NCI-H2029 (cell line): ENCODE results near the gene PRKN.
A peak's percentile ranks its signal among the peaks of the same experiment; 100 is the strongest.
"Not testable (repeated sequence)": the region's sequence is repeated elsewhere in the genome, so short reads cannot be mapped to it uniquely, and the experiment has no call there.

Experiments
- DNase-seq: peaks from one replicate; lab custom pipeline; 2025; lab: John Stamatoyannopoulos, UW

PRKN gene

DNA sequence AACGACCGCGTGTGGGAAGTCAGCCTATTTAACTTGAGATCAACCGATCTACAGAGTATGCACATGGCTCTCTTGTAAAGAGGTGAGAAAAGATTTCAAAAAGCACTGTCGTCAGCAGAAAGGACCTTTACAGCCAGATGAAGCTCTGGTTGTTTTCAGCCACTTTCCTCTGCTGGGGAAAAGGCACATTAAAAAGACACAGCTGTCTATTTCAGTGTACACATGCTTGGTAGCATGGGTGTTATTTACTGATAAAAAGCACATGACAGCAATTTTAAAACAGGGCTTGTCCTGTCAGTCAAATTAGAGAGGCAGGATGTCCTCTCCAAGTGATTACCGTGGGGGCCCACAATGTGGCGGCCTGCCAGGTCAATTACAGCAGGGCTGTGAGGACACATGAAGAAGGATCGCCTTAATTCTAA, 188.9 kb downstream of the PRKN start:
- peak; percentile 18 for DNase-seq

DNA sequence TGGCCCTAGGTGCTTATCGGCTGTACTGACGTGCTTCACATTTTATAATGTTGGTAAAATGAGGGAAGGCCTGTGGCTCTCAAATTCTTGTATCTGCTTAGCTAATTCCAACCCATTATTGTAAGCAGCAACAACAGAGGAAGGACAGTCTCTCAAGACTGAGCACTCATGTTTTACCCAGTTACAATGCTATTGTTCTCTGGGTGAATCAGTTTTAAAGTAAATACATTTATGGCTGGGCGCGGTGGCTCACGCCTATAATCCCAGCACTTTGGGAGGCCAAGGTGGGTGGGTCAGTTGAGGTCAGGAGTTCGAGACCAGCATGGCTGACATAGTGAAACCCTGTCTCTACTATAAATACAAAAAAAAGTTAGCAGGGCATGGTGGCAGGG, 194.6 kb downstream of the PRKN start:
- no peak for DNase-seq

- DNase-seq = no peak
These were observed 195.1 kb downstream of the PRKN start for GRCh38 chr6:162532283-162533008.

- DNase-seq = not testable (repeated sequence)
These were observed 196.2 kb downstream of the PRKN start for GRCh38 chr6:162531391-162531790.

- DNase-seq = no peak
These were observed 199.0 kb downstream of the PRKN start for GRCh38 chr6:162528538-162528937.

DNA sequence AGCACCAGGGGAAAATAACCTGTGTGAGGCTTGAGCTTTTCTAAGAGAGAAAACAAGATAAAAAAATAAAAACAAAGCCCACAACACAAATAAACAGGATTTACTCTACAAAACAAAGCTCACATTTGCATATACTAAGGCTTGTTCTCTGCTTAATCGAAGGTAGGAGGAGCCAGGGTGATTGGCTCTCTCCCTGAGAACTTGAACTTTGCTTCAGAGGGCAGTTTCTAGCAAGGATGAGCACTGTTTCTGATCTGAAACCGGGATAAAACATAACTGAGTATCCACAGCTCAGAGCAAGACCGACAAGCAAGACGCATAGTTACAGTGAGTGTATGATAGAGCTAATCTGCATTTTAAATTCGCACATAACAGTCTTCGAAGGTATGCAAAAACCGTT, 200.6 kb downstream of the PRKN start:
- DNase-seq = no peak

GRCh38 chr6:162525181-162525580, 202.4 kb downstream of the PRKN start:
- no peak for DNase-seq

DNA sequence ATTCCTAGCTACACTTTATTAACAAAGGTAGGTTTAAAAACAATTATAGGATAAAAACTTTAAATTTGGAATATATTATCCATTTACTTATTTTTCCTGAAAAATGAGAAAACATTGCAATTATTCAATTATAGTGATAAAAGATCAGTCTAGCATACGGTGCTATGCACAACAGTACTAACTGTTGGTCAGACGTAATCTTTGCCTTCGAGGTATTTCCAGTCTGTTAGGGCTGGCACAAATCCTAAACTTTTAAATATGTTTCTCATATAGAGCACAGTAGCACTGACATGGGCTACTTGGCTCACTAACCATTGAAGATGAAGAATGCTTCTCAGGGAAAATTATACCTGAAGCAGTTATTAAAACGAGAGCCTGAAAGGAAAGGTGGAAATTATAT, 214.8 kb downstream of the PRKN start:
- DNase-seq = no peak

DNA sequence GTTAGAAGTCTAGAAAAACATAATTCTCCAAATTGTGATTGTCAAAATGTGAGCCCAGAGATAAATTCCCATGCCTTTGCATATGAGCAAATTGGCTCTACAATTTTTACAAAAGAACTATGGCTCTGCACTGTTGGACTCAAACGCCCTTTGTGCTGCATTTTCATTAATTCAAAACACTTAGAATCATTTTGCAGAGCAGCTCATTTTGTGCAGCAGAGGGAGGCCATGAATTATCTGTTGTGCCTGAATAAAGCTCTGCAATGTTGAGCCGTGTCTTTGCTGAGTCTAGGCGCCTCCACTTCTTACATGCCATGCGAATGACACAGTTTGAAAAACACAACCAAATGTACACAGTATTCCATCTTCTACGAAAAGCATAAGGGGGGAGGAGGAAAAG, 230.2 kb downstream of the PRKN start:
- DNase-seq = no peak

GRCh38 chr6:162493917-162494316, 233.6 kb downstream of the PRKN start:
- DNase-seq = no peak

DNA sequence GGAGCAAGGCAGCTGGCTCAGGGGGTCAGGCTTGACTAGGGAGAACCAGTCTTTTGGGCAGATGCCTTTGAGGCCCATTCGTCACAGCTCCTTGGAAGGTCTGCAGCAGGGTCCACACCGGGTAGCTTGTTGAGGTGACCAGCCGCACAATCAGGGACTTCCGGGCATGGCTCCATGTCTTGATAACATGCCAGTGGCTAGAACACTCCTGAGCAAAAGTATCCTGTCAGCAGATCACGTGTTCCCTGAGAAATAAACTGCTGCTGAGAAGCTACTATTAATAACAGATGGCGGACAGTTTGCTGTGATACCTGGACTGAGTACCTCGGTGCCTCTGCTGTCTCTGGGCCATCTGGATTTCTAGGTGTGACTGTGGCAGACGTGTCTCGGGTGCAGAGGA, 235.9 kb downstream of the PRKN start:
- no peak for DNase-seq

DNA sequence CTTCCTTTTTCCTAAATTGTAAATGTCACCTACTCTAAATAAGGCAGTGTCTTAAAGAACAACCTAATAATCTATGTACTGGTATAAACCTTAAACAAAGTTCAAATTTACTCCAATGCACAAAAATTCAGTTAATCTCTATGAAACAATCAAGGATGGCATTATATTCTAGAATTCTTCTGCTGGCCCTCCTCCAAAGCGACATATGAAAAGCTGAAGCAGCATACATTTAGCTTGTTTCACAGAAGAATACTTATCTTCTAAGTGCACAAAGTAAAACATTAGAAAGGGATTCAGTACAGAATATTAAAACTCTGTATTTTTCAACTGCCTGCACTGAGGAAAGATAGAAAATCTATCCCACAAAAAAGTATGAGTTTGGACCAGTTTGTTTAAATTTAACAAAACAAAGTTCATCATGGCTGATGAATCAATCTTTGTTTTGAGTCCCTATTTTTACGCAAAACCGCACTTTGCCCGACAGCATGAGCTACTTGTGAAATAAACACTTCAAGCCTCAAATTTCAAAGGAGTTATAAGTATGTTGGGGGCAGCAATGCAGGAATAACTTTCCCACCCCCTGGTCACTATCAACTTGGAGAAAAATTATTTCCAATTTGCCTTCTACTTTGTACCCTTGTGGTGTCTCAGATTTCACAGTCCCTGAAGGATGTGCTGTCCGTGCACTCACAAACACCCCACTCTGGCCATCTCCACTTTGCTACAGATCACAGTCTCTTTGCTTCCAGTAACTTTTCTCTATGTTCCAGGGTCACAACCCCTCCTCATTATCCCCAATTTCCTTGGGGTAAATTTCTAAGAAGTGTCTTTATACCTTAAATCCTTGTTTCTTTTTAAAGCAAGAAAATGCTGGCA, 238.2 kb downstream of the PRKN start:
- DNase-seq = no peak

DNA sequence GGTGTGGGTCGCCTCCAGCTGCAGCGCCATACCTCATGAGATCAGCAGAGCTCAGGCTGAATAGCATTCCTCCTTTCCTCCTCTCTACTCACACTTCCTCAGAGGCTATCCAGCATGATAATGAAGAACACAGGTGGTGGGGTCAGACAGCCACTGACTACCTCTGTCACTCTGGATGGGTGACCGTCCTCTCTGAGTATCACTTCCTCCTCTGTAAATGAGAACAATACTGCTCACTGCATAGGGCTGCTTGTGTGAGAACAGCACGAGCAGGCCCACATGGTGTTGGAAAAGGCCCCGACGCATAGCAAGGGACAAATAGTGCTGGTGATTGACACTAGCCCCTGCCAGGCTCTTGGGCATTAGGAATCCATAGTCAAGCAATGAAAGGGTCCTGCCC, 239.1 kb downstream of the PRKN start:
- no peak for DNase-seq

GRCh38 chr6:162485464-162485863, 242.1 kb downstream of the PRKN start:
- no peak for DNase-seq

DNA sequence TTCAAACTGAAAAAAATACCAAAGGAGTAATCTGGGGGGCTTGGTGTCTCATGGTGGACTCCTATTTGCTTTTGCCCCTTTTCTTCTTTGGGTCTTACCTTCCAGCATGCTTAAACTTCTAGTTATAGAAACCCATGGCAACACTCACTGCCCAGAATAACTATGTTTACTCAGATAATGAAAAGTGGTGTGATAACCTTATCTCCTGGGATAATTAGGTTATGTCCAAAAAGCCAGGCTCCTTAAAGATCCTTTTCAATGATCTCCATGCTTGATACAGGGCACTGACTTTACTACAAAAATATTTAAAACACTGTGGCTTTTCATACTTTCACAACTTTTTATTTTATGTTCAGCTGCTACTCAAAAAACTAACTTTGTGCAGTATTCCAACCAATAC, 245.6 kb downstream of the PRKN start:
- no peak for DNase-seq

- DNase-seq = no peak
These were observed 246.2 kb downstream of the PRKN start for GRCh38 chr6:162481320-162481719.

DNA sequence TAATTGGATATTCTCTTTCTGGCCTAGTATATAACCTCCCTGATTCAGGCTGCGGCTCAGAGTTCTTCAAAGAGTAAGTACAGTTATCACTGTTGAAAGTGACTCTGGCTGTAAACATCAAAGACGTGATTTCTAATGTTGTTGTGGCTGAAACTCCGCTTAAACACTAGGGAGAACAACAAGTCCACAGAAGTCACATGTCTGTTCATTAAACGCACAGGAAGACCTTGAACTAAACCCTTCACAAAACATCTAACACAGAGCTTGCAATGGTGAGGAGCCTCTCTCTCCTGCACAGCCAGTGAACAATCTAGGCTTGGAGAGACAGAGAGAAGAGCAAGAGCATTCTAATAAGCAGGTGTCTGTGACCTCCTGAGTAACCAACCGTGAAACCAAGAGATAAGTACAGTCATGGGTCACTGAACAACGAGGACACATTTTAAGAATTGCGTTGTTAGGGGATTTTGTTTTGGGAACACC, 249.3 kb downstream of the PRKN start:
- DNase-seq = no peak

DNA sequence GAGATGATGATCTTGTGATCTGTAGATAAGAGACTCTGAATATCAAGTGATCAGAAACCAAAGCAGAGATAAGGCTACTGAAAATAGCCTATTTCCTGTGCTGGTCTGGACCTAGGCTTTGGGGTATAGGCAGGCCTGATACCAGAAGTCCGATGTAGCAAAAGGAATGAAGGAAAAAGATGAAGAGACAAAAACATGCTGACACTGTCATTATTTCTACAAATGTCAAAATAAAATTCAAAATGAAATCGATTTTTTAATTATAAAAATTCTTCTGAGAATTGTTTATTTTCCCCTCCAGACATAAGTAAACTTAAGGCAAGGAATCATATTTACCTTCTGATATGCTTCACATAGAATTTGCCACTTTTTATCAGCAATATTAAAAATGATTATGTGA, 252.8 kb downstream of the PRKN start:
- DNase-seq = no peak

DNA sequence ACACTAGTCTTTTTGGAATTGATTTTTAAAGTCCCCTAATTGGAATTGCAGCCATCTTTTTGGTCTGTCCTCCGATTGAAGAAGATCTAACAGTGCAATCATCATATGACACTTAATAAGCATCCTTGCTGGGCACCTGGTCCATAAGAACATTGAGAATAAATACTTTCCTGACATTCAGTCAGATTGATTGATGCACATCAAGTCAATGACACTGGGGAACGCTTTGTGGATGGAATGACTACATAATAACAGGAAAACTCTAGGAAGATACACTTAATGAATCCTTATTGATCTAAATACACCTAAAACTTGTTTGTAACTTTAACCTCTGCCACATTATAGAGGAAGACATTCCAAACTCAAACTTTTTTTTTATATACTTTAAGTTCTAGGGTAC, 255.7 kb downstream of the PRKN start:
- DNase-seq = no peak

- DNase-seq = no peak
These were observed 259.2 kb downstream of the PRKN start for GRCh38 chr6:162468326-162468725.

GRCh38 chr6:162467679-162468078, 259.9 kb downstream of the PRKN start:
- no peak for DNase-seq

- DNase-seq = no peak
These were observed 264.0 kb downstream of the PRKN start for GRCh38 chr6:162463576-162463975.

DNA sequence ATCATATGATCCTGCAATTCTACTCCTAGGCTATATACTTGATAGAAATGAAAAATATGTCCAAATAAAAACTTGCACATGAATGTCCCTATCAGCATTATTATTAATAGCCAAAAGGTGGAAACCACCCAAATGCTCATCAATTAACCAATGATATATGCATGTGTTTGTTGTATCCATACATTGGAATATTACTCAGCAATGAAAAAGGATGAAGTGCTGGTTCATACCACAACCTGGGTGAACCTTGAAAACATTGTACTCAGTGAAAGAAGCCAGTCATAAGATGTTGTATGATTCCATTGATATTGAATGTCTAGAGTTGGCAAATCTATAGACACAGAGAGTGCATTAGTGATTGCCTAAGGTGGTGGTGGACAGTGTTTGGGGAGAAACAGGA, 267.6 kb downstream of the PRKN start:
- no peak for DNase-seq
